BLaER1 (cell line): ENCODE results near the gene FAN1.

Source experiments
- H3K27ac ChIP-seq: shearing (Covaris generic); formaldehyde crosslinking; 2 replicates; pipeline ENCODE4 v1.8.1; 2022
- H3K27me3 ChIP-seq: shearing (Covaris generic); formaldehyde crosslinking; 2 replicates; pipeline ENCODE4 v1.8.1; 2022
- H3K36me3 ChIP-seq: shearing (Covaris generic); formaldehyde crosslinking; 2 replicates; pipeline ENCODE4 v1.8.1; 2022
- H3K4me1 ChIP-seq: shearing (Covaris generic); formaldehyde crosslinking; 2 replicates; pipeline ENCODE4 v1.8.1; 2022
- H3K4me2 ChIP-seq: shearing (Covaris generic); formaldehyde crosslinking; 2 replicates; pipeline ENCODE4 v1.8.1; 2022
- H3K4me3 ChIP-seq: shearing (Covaris generic); formaldehyde crosslinking; 2 replicates; pipeline ENCODE4 v1.8.1; 2022
- H3K9ac ChIP-seq: shearing (Covaris generic); formaldehyde crosslinking; 2 replicates; pipeline ENCODE4 v1.8.1; 2022
- H3K9me3 ChIP-seq: shearing (Covaris generic); formaldehyde crosslinking; 2 replicates; pipeline ENCODE4 v1.8.1; 2022
- H4K20me1 ChIP-seq: shearing (Covaris generic); formaldehyde crosslinking; 2 replicates; pipeline ENCODE4 v1.8.1; 2022
- Cebpa-rat ChIP-seq: shearing (Covaris generic); IDR thresholded peaks from 2 replicates; pipeline ENCODE4 v1.8.1; 2022

Gene FAN1

DNA sequence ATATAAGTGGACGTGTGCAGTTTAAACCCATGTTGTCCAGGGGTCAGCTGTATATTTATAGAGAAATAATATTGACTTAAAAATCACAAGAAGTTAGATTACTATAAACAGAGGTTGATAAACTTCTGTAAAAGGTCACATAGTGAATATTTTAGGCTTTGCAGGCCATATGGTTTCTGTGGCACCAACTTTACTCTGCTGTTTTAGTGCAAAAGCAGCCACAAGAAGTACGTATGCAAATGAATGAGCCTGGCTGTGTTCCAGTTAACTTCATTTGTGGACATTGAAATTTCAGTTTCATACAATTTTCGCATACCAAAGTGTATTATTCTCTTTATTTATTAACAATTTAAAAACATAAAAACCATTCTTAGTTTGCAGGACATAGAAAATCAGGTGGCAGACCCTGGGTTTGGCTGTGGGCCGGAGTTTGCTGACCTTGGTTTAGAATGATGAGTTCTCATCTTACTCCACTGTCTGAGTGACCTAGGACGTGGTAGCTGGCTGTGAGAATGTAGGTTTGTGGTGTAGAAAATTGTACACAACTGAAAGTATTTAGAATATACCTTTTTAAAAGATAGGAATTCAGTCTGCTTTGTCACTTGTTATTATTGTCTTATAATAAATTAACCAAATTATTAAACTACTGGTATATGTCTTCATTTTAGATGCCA, 16.3 kb downstream of the FAN1 start:
- Histone ChIP-seq H3K27ac (peak overlapping the region; percentile 92), H3K36me3 (peaks cover 49% of the 10 kb centered on the region)

GRCh38 chr15:30921106-30921505, 17.4 kb downstream of the FAN1 start:
- peak overlapping the region; percentile 92 for H3K27ac ChIP-seq

More for the DNA sequence above, 16.3 kb downstream of the FAN1 start:
- Histone ChIP-seq H4K20me1 (no peaks in the 10 kb centered on the region), H3K9ac (no peak overlapping the region), H3K4me2 (peak overlapping the region; percentile 86), H3K27me3 (no peaks in the 10 kb centered on the region), H3K4me1 (peaks cover 59% of the 10 kb centered on the region), H3K4me3 (no peak overlapping the region), H3K9me3 (no peaks in the 10 kb centered on the region)
- TF ChIP-seq Cebpa-rat, result no peak

DNA sequence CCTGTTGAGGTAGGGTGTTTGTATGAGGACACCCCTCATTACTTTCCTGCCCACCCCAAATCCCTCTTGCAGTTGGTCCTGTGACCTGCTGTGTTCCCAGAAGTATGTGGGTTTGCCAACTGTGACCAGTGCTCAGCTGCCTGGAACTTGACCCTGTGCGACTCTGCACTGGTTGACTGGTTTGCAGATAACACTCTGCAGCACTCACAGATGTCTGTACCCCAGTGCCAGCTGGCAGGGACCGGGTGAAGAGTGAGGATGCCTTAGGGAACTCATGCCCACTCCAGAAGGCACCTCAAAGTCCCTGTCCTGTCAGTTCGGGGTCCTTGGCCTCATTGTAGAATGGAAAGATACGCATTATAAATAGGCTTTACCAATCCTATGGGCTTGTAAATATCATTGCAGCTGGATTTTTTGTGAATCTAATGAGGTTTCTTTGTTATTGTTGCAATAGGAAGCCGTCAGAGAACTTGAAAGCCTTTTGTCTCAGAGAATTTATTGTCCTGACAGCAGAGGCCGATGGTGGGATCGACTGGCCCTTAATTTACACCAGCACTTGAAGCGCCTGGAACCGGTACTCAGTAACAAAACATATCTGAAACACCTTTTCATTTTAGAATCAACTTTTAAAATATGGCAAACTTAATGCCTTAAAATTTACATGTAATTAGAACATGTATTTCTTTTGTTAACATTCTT, 18.2 kb downstream of the FAN1 start:
- H4K20me1 ChIP-seq, result no peaks in the 10 kb centered on the region
- no peak for TF ChIP-seq Cebpa-rat
- H3K4me3 ChIP-seq, result peak overlapping the region; percentile 30
- peak overlapping the region; percentile 86 for H3K4me2 ChIP-seq
- peaks cover 78% of the 10 kb centered on the region for H3K4me1 ChIP-seq
- peaks cover 48% of the 10 kb centered on the region for H3K36me3 ChIP-seq
- peak overlapping the region; percentile 79 for H3K9ac ChIP-seq
- H3K27ac ChIP-seq, result peak overlapping the region; percentile 92
- no peaks in the 10 kb centered on the region for H3K9me3 ChIP-seq
- H3K27me3 ChIP-seq, result no peaks in the 10 kb centered on the region

More at GRCh38 chr15:30921106-30921505, 17.4 kb downstream of the FAN1 start:
- Histone ChIP-seq H3K36me3 (peaks cover 48% of the 10 kb centered on the region), H3K4me1 (peaks cover 70% of the 10 kb centered on the region), H3K4me2 (peak overlapping the region; percentile 86), H3K9me3 (no peaks in the 10 kb centered on the region), H3K4me3 (no peak overlapping the region), H3K27me3 (no peaks in the 10 kb centered on the region), H4K20me1 (no peaks in the 10 kb centered on the region), H3K9ac (peak overlapping the region; percentile 79; the same call in 1 of the 2 replicates)
- no peak for TF ChIP-seq Cebpa-rat

GRCh38 chr15:30922480-30923311, 19.0 kb downstream of the FAN1 start:
- no peaks in the 10 kb centered on the region for H3K9me3 ChIP-seq
- H3K4me1 ChIP-seq, result peaks cover 86% of the 10 kb centered on the region
- no peaks in the 10 kb centered on the region for H3K27me3 ChIP-seq
- no peaks in the 10 kb centered on the region for H4K20me1 ChIP-seq
- H3K36me3 ChIP-seq, result peaks cover 50% of the 10 kb centered on the region
- TF ChIP-seq Cebpa-rat, result no peak
- peak overlapping the region; percentile 92 for H3K27ac ChIP-seq
- H3K4me3 ChIP-seq, result peak overlapping the region; percentile 30
- H3K9ac ChIP-seq, result peak overlapping the region; percentile 79
- peak overlapping the region; percentile 86 for H3K4me2 ChIP-seq

GRCh38 chr15:30923429-30923828, 19.7 kb downstream of the FAN1 start:
- peak overlapping the region; percentile 92 for H3K27ac ChIP-seq
- no peaks in the 10 kb centered on the region for H3K27me3 ChIP-seq
- H3K4me3 ChIP-seq, result peak overlapping the region; percentile 30
- peaks cover 43% of the 10 kb centered on the region for H3K36me3 ChIP-seq
- peaks cover 93% of the 10 kb centered on the region for H3K4me1 ChIP-seq
- TF ChIP-seq Cebpa-rat, result no peak
- H3K9me3 ChIP-seq, result no peaks in the 10 kb centered on the region
- H3K9ac ChIP-seq, result peak overlapping the region; percentile 79
- H4K20me1 ChIP-seq, result no peaks in the 10 kb centered on the region
- H3K4me2 ChIP-seq, result peak overlapping the region; percentile 86

DNA sequence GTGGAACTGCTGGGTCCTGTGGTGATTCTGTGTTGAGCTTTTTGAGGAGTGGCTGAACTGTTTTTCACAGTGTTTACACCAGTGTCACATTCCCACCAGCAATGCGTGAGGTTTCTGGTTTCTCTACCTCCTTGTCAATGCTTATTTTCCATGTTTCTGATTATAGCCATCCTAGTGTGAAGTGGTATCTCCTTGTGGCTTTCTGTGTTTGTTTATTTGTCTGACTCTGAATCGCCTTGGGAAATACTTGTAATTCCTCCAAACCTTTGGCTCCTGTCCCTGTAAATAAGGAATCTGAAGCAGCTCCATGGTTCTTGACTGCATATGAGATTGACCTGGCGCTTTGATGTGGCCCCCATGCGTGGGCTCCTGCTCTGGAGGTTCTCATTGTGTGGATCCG, 20.6 kb downstream of the FAN1 start:
- Histone ChIP-seq H3K27ac (peak overlapping the region; percentile 92), H3K9ac (peak overlapping the region; percentile 79; the same call in 1 of the 2 replicates), H3K27me3 (no peaks in the 10 kb centered on the region), H4K20me1 (no peaks in the 10 kb centered on the region), H3K9me3 (no peaks in the 10 kb centered on the region), H3K36me3 (peaks cover 38% of the 10 kb centered on the region), H3K4me1 (peaks cover 100% of the 10 kb centered on the region), H3K4me3 (no peak overlapping the region), H3K4me2 (peak overlapping the region; percentile 86)
- TF ChIP-seq Cebpa-rat, result no peak

GRCh38 chr15:30925686-30926085, 22.0 kb downstream of the FAN1 start:
- H3K4me2 ChIP-seq, result peak overlapping the region; percentile 86
- no peaks in the 10 kb centered on the region for H4K20me1 ChIP-seq
- TF ChIP-seq Cebpa-rat, result no peak
- peak overlapping the region; percentile 79 for H3K9ac ChIP-seq
- H3K4me1 ChIP-seq, result peaks cover 95% of the 10 kb centered on the region
- no peaks in the 10 kb centered on the region for H3K9me3 ChIP-seq
- H3K4me3 ChIP-seq, result peak overlapping the region; percentile 31; the same call in 1 of the 2 replicates
- peak overlapping the region; percentile 92 for H3K27ac ChIP-seq
- peaks cover 44% of the 10 kb centered on the region for H3K36me3 ChIP-seq
- no peaks in the 10 kb centered on the region for H3K27me3 ChIP-seq

DNA sequence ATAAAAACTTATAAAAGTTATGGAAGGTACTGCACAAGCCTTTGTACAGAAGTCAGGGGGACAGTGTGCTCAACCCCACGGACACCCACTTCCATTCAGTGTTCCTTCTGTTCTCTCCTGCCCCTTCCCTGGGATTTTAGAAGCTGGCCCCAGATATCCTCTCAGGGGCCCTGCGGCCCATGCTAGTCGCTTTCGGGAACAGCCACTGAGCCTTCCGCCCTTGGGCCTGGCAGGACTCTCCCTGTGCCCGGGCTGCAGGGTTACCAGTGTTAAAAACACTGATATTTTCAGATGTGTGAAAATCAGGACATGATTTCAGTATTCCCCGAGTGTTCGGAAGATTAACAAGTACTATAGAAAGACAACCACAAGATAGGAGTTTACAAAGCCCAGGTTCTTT, 22.4 kb downstream of the FAN1 start:
- Histone ChIP-seq H3K4me3 (no peak overlapping the region), H4K20me1 (no peaks in the 10 kb centered on the region), H3K9me3 (no peaks in the 10 kb centered on the region), H3K27me3 (no peaks in the 10 kb centered on the region), H3K9ac (peak overlapping the region; percentile 79), H3K4me2 (peak overlapping the region; percentile 86), H3K27ac (peak overlapping the region; percentile 92), H3K36me3 (peaks cover 42% of the 10 kb centered on the region), H3K4me1 (peaks cover 93% of the 10 kb centered on the region)
- no peak for TF ChIP-seq Cebpa-rat

DNA sequence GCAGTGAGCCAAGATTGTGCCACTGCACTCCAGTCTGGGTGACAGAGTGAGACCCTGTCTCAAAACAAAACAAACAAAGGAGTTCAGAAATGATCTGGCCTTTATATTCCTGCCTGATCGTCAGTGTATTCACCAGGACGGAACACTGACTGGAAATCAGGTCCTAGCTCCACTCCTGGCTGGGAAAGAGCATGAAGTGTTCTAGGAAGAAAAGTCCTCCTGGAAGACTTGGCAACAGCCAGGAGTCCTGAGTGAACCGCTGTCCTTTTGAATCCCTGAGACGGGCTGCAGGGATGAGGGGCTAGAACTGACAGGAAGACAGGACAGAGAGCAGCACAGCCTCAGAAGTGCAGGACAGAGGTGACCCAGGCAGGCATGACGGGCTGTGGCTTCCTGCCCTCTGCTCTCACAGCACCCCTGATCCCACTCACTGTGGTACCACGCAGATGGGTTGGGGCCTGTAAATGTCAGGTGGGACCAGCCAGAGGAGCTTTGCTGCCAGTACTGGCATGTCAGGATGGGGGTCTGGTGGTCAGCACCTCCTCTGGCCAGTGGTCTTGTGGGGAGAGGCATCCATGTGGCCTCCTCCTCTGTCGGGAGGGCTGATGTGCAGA, 23.5 kb downstream of the FAN1 start:
- Histone ChIP-seq H3K9me3 (no peaks in the 10 kb centered on the region), H3K27ac (peak overlapping the region; percentile 71), H3K36me3 (peaks cover 42% of the 10 kb centered on the region), H3K27me3 (no peaks in the 10 kb centered on the region), H3K9ac (peak overlapping the region; percentile 48; the same call in 1 of the 2 replicates), H3K4me3 (no peak overlapping the region), H3K4me1 (peaks cover 82% of the 10 kb centered on the region), H4K20me1 (no peaks in the 10 kb centered on the region), H3K4me2 (peak overlapping the region; percentile 86)
- no peak for TF ChIP-seq Cebpa-rat
